SK-N-SH (cell line): ENCODE data around the gene TPRG1L. TPM values are rescaled to one million over a fixed set of nuclear protein-coding genes. Genes with fewer than 3 reads are reported as not detected.

Experiments used
- CTCF ChIA-PET: fragments of 300-600, 350-600 bp; formaldehyde crosslinking; extraction: SDS; loops from one replicate; lab custom pipeline; 2021; lab: Yijun Ruan, JAX
- POLR2A ChIA-PET: fragments of 350-600 bp; sonication (Branson Sonifier 250); formaldehyde crosslinking; extraction: SDS; loops from one replicate; lab custom pipeline; 2020; ENCODE audit warnings: antibody characterized with exemption, inconsistent platforms; lab: Yijun Ruan, JAX
- DNase-seq: peaks from one replicate; pipeline ENCODE4 v3.0.0; 2012
- H2AFZ ChIP-seq: fragments of 200-600 bp; sonication (generic); 2 replicates; pipeline ENCODE4 v1.8.1; 2016; ENCODE audit warnings: antibody characterized with exemption, mild to moderate bottlenecking, low read depth
- H3F3A ChIP-seq: fragments of 200-600 bp; sonication (generic); replicated peaks from 2 replicates; pipeline ENCODE3; 2016; ENCODE audit warnings: antibody characterized with exemption, mild to moderate bottlenecking; ENCODE audit not compliant: insufficient read depth
- H3K27ac ChIP-seq, 2 experiments: fragments of 200-500 bp in 1 of 2; fragments of 200-600 bp in 1 of 2; sonication (Bioruptor generic) in 1 of 2; sonication (generic), shearing (Covaris generic) in 1 of 2; 2 replicates each; pipeline versions ENCODE4 v1.5.1 to v1.6.1; 2014 to 2016; ENCODE audit warnings: low read depth in 2 of 2, inconsistent platforms in 1 of 2, low read length in 1 of 2, mild to moderate bottlenecking in 1 of 2, mixed read lengths in 1 of 2
- H3K27me3 ChIP-seq: fragments of 200-600 bp; sonication (generic), shearing (Covaris generic); 2 replicates; pipeline ENCODE4 v1.6.1; 2016; ENCODE audit warnings: mixed run types; ENCODE audit not compliant: insufficient read depth
- H3K36me3 ChIP-seq, 2 experiments: fragments of 200-500 bp in 1 of 2; fragments of 200-600 bp in 1 of 2; sonication (Bioruptor generic) in 1 of 2; sonication (generic) in 1 of 2; replicated peaks in 1 of 2; 2 replicates each; pipeline versions ENCODE3 to v1.5.1; 2014 to 2016; ENCODE audit warnings: low read length in 1 of 2, mild to moderate bottlenecking in 1 of 2; ENCODE audit not compliant: insufficient read depth in 2 of 2, control insufficient read depth in 1 of 2
- H3K4me1 ChIP-seq, 2 experiments: fragments of 200-500 bp in 1 of 2; fragments of 200-600 bp in 1 of 2; sonication (Bioruptor generic) in 1 of 2; sonication (generic), shearing (Covaris generic) in 1 of 2; 2 replicates each; pipeline versions ENCODE4 v1.5.1 to v1.6.1; 2014 to 2016; ENCODE audit warnings: low read depth in 1 of 2, low read length in 1 of 2, mixed run types in 1 of 2; ENCODE audit not compliant: insufficient read depth in 2 of 2, control insufficient read depth in 1 of 2
- H3K4me2 ChIP-seq: fragments of 200-600 bp; sonication (generic), shearing (Covaris generic); 2 replicates; pipeline ENCODE4 v1.6.1; 2017; ENCODE audit warnings: mixed run types
- H3K4me3 ChIP-seq, 2 experiments: fragments of 200-500 bp in 1 of 2; fragments of 200-600 bp in 1 of 2; sonication (Bioruptor generic) in 1 of 2; sonication (generic), shearing (Covaris generic) in 1 of 2; 2 replicates each; pipeline versions ENCODE4 v1.5.1 to v1.8.1; 2014 to 2016; ENCODE audit warnings: low read depth in 2 of 2, inconsistent platforms in 1 of 2, low read length in 1 of 2, mild to moderate bottlenecking in 1 of 2, mixed read lengths in 1 of 2, moderate library complexity in 1 of 2
- H3K79me2 ChIP-seq: fragments of 200-600 bp; sonication (generic); 2 replicates; pipeline ENCODE4 v1.8.1; 2017; ENCODE audit warnings: mild to moderate bottlenecking; ENCODE audit not compliant: insufficient read depth
- H3K9ac ChIP-seq: fragments of 200-600 bp; sonication (generic); 2 replicates; pipeline ENCODE4 v1.6.1; 2017; ENCODE audit warnings: mixed run types
- H3K9me2 ChIP-seq: fragments of 200-600 bp; sonication (generic); 2 replicates; pipeline ENCODE4 v1.6.1; 2017; ENCODE audit warnings: mixed run types
- H3K9me3 ChIP-seq: fragments of 200-600 bp; sonication (generic); 2 replicates; pipeline ENCODE4 v1.6.1; 2017; ENCODE audit warnings: mixed run types, mild to moderate bottlenecking, moderate library complexity
- H4K20me1 ChIP-seq: fragments of 200-600 bp; sonication (generic); 2 replicates; pipeline ENCODE4 v1.6.1; 2017; ENCODE audit warnings: mild to moderate bottlenecking, mixed run types; ENCODE audit not compliant: insufficient read depth
- CHD2 ChIP-seq: fragments of 150-350 bp; IDR thresholded peaks from 2 replicates; pipeline ENCODE4 v1.6.1; 2018; ENCODE audit warnings: low read length; ENCODE audit not compliant: partially characterized antibody
- ELF1 ChIP-seq: IDR thresholded peaks from 2 replicates; pipeline ENCODE4 v1.4.0; 2012
- GABPA ChIP-seq: IDR thresholded peaks from 2 replicates; pipeline ENCODE4 v1.4.0; 2012; ENCODE audit warnings: low read depth, mild to moderate bottlenecking
- GATA2 ChIP-seq: sonication (generic); formaldehyde crosslinking; IDR thresholded peaks from 2 replicates; pipeline ENCODE4 v1.5.0; 2020; ENCODE audit warnings: mild to moderate bottlenecking, missing genetic modification reagents
- JUND ChIP-seq: IDR thresholded peaks from 2 replicates; pipeline ENCODE4 v1.4.0; 2012
- MEF2A ChIP-seq: IDR thresholded peaks from 2 replicates; pipeline ENCODE4 v1.4.0; 2012; ENCODE audit warnings: low read depth, borderline replicate concordance
- MXI1 ChIP-seq: IDR thresholded peaks from 2 replicates; pipeline ENCODE4 v1.6.1; 2012; ENCODE audit warnings: mild to moderate bottlenecking, low read depth, low read length, improper control_type of control experiment
- NFIC ChIP-seq: IDR thresholded peaks from 2 replicates; pipeline ENCODE4 v1.4.0; 2012; ENCODE audit warnings: borderline replicate concordance
- NRF1 ChIP-seq: IDR thresholded peaks from 2 replicates; pipeline ENCODE4 v1.6.1; 2012; ENCODE audit warnings: low read depth, mild to moderate bottlenecking, low read length
- RAD21 ChIP-seq: IDR thresholded peaks from 2 replicates; pipeline ENCODE4 v1.6.1; 2012; ENCODE audit warnings: mild to moderate bottlenecking, low read length
- RXRA ChIP-seq: IDR thresholded peaks from 2 replicates; pipeline ENCODE4 v1.4.0; 2012; ENCODE audit warnings: low read depth, mild to moderate bottlenecking, borderline replicate concordance
- TEAD4 ChIP-seq: IDR thresholded peaks from 2 replicates; pipeline ENCODE4 v1.4.0; 2012; ENCODE audit warnings: mild to moderate bottlenecking, borderline replicate concordance; ENCODE audit not compliant: insufficient read depth
- WGBS: methylation state at CpG from one replicate; pipeline ENCODE4 v1.1.6; 2017; ENCODE audit warnings: low lambda C conversion rate; 5-methylcytosine and 5-hydroxymethylcytosine counted together
- polyA plus RNA-seq, 3 experiments: library from polyadenylated mRNA; depleted of rRNA; stranded (reverse); fragments of >200 nt; gene quantifications; 2 replicates each; pipeline ENCODE4 v1.2.3, GENCODE V29; 2012
- TF ChIP-seq, protein P1 (sequence below): IDR thresholded peaks from 2 replicates; pipeline ENCODE4 v1.4.0; 2012; ENCODE audit warnings: low read depth, borderline replicate concordance
- TF ChIP-seq, protein P2 (sequence below): IDR thresholded peaks from 2 replicates; pipeline ENCODE4 v1.4.0; 2012; ENCODE audit warnings: low read depth
- TF ChIP-seq, protein P3 (sequence below): IDR thresholded peaks from 2 replicates; pipeline ENCODE4; 2012
- TF ChIP-seq, protein P4 (sequence below): fragments of 150-350 bp; IDR thresholded peaks from 2 replicates; pipeline ENCODE4 v1.6.1; 2016; ENCODE audit warnings: mild to moderate bottlenecking, low read depth, low read length

The TPRG1L gene
- polyA plus RNA-seq, 1 of the 3 experiments (the other 2 are of a cell fraction), result 25.9 TPM

DNA sequence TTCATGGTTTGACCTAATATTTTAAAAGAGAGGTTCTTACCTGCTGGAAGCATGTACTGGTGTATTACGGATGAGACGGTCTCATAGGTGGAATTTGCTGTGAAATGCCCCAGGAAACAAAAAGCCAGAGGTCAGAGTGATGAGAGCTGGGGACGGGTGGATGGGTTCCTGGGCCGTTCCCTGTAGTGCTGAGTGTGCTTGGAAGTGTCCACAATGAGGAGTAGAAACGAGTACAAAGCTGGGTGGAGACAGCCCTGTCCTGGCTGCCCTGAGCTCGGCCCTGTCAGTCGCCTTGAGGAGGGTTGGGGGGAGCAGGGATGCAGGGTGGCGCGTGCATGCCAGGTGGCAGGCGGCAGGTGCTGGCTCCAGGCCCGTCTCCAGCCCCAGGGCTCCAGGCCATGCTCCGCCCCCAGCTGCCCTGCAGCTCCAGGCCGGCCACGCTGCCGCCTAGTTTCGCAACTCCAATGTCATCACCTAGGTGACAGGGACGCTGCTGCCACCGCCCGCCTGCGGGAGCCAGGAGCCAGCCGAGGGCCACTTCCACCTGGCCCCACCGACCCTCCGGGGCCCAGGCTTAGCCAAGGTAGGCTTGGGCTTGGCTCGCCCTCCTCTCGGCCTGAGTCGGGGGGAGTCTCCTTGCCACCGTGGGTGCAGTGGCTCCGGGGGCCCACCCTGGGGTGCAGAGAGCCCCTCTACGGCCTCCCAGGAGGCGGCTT lies 43.9 kb downstream of the TPRG1L start:
- H4K20me1 ChIP-seq, result no peaks in the 10 kb centered on the region
- ChIA-PET CTCF (interaction anchor here (0.7 to 1.5 kb wide), 4 partner anchors 9 to 56 kb away, joined by 3 to 6 read pairs (median 5); no protein-coding TSS in a partner anchor), POLR2A (no interaction called here)
- no peak overlapping the region for H3K4me2 ChIP-seq
- H2AFZ ChIP-seq, result no peak overlapping the region
- no peaks in the 10 kb centered on the region for H3F3A ChIP-seq
- no peak overlapping the region for H3K4me3 ChIP-seq
- no peak for DNase-seq
- H3K36me3 ChIP-seq, result no peaks in the 10 kb centered on the region
- no peaks in the 10 kb centered on the region for H3K27me3 ChIP-seq
- H3K27ac ChIP-seq, result no peak overlapping the region
- WGBS, result 60% methylated on average over 7 of the region's 30 CpGs
- H3K9ac ChIP-seq, result no peak overlapping the region
- TF ChIP-seq MXI1 (no peak), ELF1 (no peak), TEAD4 (no peak), GABPA (no peak), NRF1 (no peak), RAD21 (no peak), MEF2A (no peak), JUND (no peak), GATA2 (CRISPR knock-in tag) (no peak), NFIC (no peak)
- TF ChIP-seq, protein P1, sequence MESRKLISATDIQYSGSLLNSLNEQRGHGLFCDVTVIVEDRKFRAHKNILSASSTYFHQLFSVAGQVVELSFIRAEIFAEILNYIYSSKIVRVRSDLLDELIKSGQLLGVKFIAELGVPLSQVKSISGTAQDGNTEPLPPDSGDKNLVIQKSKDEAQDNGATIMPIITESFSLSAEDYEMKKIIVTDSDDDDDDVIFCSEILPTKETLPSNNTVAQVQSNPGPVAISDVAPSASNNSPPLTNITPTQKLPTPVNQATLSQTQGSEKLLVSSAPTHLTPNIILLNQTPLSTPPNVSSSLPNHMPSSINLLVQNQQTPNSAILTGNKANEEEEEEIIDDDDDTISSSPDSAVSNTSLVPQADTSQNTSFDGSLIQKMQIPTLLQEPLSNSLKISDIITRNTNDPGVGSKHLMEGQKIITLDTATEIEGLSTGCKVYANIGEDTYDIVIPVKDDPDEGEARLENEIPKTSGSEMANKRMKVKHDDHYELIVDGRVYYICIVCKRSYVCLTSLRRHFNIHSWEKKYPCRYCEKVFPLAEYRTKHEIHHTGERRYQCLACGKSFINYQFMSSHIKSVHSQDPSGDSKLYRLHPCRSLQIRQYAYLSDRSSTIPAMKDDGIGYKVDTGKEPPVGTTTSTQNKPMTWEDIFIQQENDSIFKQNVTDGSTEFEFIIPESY, result no peak
- TF ChIP-seq, protein P2, sequence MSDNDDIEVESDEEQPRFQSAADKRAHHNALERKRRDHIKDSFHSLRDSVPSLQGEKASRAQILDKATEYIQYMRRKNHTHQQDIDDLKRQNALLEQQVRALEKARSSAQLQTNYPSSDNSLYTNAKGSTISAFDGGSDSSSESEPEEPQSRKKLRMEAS, result no peak
- TF ChIP-seq, protein P3, sequence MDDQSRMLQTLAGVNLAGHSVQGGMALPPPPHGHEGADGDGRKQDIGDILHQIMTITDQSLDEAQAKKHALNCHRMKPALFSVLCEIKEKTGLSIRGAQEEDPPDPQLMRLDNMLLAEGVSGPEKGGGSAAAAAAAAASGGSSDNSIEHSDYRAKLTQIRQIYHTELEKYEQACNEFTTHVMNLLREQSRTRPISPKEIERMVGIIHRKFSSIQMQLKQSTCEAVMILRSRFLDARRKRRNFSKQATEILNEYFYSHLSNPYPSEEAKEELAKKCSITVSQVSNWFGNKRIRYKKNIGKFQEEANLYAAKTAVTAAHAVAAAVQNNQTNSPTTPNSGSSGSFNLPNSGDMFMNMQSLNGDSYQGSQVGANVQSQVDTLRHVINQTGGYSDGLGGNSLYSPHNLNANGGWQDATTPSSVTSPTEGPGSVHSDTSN, result no peak
- H3K79me2 ChIP-seq, result no peaks in the 10 kb centered on the region
- no peaks in the 10 kb centered on the region for H3K9me2 ChIP-seq
- H3K9me3 ChIP-seq, result no peaks in the 10 kb centered on the region
- H3K4me1 ChIP-seq, result peaks cover 0 to 21% of the 10 kb centered on the region in 2 experiments; a peak in 1 of 4 replicates

DNA sequence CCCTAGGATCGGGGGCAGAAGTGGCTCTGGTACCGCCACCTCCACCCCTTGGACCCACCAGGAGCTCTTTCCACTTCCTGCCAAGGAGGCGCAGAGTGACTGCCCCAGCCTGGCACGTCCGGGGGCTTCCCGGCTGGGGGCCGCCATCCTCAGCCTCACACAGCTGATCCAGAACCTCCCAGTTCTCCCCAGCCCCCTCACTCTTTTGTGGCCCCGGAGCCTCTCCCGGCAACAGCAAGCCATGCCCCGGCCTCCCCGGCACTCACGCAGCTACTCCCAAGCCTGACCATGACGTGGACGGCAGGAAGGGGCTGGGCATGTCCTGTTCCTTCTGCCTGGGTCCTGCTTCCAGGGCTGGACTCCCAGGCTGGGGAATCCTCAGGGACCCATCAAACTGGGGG lies 44.6 kb downstream of the TPRG1L start:
- H3K4me2 ChIP-seq, result no peak overlapping the region
- no peak overlapping the region for H3K27ac ChIP-seq
- no peaks in the 10 kb centered on the region for H3K9me3 ChIP-seq
- DNase-seq, result no peak
- H3K36me3 ChIP-seq, result no peaks in the 10 kb centered on the region
- peaks cover 0 to 21% of the 10 kb centered on the region in 2 experiments; a peak in 1 of 4 replicates for H3K4me1 ChIP-seq
- ChIA-PET POLR2A (no interaction called here), CTCF (interaction anchor here (1.5 kb wide), 2 partner anchors 26 to 55 kb away, joined by 6 read pairs; no protein-coding TSS in a partner anchor)
- no peak overlapping the region for H2AFZ ChIP-seq
- no peaks in the 10 kb centered on the region for H3K9me2 ChIP-seq
- 89% methylated on average over 7 of the region's 14 CpGs for WGBS
- no peaks in the 10 kb centered on the region for H3F3A ChIP-seq
- no peaks in the 10 kb centered on the region for H4K20me1 ChIP-seq
- H3K9ac ChIP-seq, result no peak overlapping the region
- no peak overlapping the region for H3K4me3 ChIP-seq
- no peaks in the 10 kb centered on the region for H3K79me2 ChIP-seq
- no peak for TF ChIP-seq GATA2 (CRISPR knock-in tag)
- TF ChIP-seq RXRA, result no peak
- TF ChIP-seq, protein P4, sequence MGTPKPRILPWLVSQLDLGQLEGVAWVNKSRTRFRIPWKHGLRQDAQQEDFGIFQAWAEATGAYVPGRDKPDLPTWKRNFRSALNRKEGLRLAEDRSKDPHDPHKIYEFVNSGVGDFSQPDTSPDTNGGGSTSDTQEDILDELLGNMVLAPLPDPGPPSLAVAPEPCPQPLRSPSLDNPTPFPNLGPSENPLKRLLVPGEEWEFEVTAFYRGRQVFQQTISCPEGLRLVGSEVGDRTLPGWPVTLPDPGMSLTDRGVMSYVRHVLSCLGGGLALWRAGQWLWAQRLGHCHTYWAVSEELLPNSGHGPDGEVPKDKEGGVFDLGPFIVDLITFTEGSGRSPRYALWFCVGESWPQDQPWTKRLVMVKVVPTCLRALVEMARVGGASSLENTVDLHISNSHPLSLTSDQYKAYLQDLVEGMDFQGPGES, result no peak
- TF ChIP-seq TEAD4, result no peak
- TF ChIP-seq CHD2, result no peak
- H3K27me3 ChIP-seq, result no peaks in the 10 kb centered on the region
